Parathyroid adenoma (tissue), 2 donors: ENCODE measurements around the gene ALG12.

Experiments used
- H2AFZ ChIP-seq: fragments of 300-600 bp; sonication (generic); one replicate; pipeline ENCODE4 v1.7.0; 2017; ENCODE audit warnings: antibody characterized with exemption, mild to moderate bottlenecking
- H3K27ac ChIP-seq: fragments of 300-600 bp; sonication (generic); one replicate; pipeline ENCODE4 v1.7.0; 2017
- H3K27me3 ChIP-seq: fragments of 300-600 bp; sonication (generic); one replicate; pipeline ENCODE4 v1.7.0; 2017; ENCODE audit warnings: low read length; ENCODE audit not compliant: control insufficient read depth, insufficient read depth
- H3K36me3 ChIP-seq: fragments of 300-600 bp; sonication (generic); one replicate; pipeline ENCODE4 v1.7.0; 2017; ENCODE audit warnings: low read length; ENCODE audit not compliant: control insufficient read depth, insufficient read depth
- H3K4me1 ChIP-seq: fragments of 300-600 bp; sonication (generic); one replicate; pipeline ENCODE4 v1.7.0; 2017; ENCODE audit warnings: control low read depth
- H3K4me2 ChIP-seq: fragments of 300-600 bp; sonication (generic); one replicate; pipeline ENCODE4 v1.7.0; 2017; ENCODE audit warnings: low read length
- H3K4me3 ChIP-seq: fragments of 300-600 bp; sonication (generic); one replicate; pipeline ENCODE4 v1.7.0; 2017; ENCODE audit warnings: low read depth, low read length
- H3K79me2 ChIP-seq: fragments of 300-600 bp; sonication (generic); one replicate; pipeline ENCODE4 v1.7.0; 2017; ENCODE audit warnings: control low read depth
- H3K9ac ChIP-seq: fragments of 300-600 bp; sonication (generic); one replicate; pipeline ENCODE4 v1.7.0; 2017; ENCODE audit warnings: mild to moderate bottlenecking
- H3K9me3 ChIP-seq: fragments of 300-600 bp; sonication (generic); one replicate; pipeline ENCODE4 v1.7.0; 2017; ENCODE audit warnings: low read length; ENCODE audit not compliant: control insufficient read depth
- TF ChIP-seq, protein P1 (sequence below): fragments of 300-600 bp; sonication (generic); IDR thresholded peaks from one replicate; pipeline ENCODE4 v1.7.0; 2017; ENCODE audit warnings: antibody characterized with exemption, mild to moderate bottlenecking
- donor health status: primary hyperparathyroidism.

The ALG12 gene

DNA sequence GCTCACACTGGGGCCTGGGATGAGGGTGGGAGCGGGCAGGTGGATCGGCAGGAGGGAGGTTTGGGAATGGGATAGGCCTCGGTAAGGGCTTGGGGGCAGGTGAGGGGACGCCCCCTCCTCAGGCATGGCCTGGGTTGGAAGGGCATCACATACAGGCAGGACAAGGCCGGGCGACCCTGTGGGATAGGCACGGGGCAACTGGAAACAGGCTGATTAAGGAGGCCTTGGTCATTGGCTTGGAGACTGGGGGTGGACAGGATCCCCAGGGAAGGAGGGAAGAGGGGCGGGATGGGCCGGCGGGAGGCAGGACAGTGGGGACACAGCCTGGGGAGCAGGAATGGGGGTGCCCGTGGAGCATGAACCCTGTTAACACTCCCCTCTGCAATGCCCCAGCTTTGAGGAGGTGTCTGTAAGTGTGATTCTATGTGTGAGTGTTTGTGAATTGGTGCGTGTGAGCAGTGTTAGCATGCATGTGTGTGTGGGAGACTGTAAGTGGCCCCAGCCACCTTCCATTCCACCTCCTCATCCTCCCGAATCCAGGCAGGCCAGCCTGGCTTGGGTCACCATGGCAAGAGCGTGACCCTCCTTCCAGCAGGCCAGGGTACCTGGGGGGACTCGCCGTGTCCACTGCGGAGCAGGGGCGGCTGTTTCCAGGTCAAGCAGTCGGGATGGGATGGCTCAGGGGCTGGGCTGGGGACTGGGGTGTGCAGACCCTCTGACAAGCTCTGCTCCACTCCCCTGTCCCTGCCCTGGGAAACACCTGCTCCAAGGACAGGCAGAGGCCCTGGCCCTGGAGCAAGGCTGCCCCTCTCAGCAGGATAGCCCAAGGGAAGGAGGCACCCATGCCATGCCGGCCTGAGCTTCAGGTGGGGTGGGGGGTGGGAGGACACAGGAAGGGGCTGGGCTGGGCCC lies 38.9 kb upstream of the ALG12 start:
- Histone ChIP-seq H3K9me3 (no peaks in the 10 kb centered on the region), H3K27ac (no peak overlapping the region)

DNA sequence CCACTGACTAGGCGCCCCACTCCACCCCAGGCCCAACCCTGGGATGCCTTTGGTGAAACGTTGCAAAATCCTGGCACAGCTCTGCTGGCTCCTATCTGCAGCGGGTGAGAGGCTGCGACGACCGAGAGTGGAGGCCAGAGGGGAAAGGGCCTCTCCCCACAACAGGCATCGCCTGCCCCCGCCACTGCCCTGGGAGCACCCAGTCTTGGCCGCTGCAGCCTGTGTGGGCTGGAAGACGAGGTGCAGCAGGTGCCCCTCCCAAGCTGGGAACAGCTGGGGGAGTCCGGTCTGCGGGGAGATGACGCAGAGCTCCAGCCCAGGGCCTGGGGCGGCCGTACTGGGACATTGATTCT lies 38.2 kb upstream of the ALG12 start:
- no peaks in the 10 kb centered on the region for H3K79me2 ChIP-seq
- H3K36me3 ChIP-seq = no peaks in the 10 kb centered on the region
- no peak overlapping the region for H3K9ac ChIP-seq
- H3K4me1 ChIP-seq = peaks cover under 1% of the 10 kb centered on the region
- no peak overlapping the region for H3K4me2 ChIP-seq
- no peaks in the 10 kb centered on the region for H3K9me3 ChIP-seq
- no peak overlapping the region for H2AFZ ChIP-seq
- TF ChIP-seq, protein P1, sequence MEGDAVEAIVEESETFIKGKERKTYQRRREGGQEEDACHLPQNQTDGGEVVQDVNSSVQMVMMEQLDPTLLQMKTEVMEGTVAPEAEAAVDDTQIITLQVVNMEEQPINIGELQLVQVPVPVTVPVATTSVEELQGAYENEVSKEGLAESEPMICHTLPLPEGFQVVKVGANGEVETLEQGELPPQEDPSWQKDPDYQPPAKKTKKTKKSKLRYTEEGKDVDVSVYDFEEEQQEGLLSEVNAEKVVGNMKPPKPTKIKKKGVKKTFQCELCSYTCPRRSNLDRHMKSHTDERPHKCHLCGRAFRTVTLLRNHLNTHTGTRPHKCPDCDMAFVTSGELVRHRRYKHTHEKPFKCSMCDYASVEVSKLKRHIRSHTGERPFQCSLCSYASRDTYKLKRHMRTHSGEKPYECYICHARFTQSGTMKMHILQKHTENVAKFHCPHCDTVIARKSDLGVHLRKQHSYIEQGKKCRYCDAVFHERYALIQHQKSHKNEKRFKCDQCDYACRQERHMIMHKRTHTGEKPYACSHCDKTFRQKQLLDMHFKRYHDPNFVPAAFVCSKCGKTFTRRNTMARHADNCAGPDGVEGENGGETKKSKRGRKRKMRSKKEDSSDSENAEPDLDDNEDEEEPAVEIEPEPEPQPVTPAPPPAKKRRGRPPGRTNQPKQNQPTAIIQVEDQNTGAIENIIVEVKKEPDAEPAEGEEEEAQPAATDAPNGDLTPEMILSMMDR = no peak
- no peak overlapping the region for H3K27ac ChIP-seq
- H3K27me3 ChIP-seq = no peaks in the 10 kb centered on the region
- no peak overlapping the region for H3K4me3 ChIP-seq

More for the DNA sequence above, 38.9 kb upstream of the ALG12 start:
- H3K4me1 ChIP-seq = no peaks in the 10 kb centered on the region
- no peak overlapping the region for H3K4me2 ChIP-seq
- no peak overlapping the region for H3K4me3 ChIP-seq
- no peaks in the 10 kb centered on the region for H3K36me3 ChIP-seq
- H3K9ac ChIP-seq = no peak overlapping the region
- TF ChIP-seq, protein P1 = no peak
- H3K79me2 ChIP-seq = no peaks in the 10 kb centered on the region
- H3K27me3 ChIP-seq = no peaks in the 10 kb centered on the region
- no peak overlapping the region for H2AFZ ChIP-seq

DNA sequence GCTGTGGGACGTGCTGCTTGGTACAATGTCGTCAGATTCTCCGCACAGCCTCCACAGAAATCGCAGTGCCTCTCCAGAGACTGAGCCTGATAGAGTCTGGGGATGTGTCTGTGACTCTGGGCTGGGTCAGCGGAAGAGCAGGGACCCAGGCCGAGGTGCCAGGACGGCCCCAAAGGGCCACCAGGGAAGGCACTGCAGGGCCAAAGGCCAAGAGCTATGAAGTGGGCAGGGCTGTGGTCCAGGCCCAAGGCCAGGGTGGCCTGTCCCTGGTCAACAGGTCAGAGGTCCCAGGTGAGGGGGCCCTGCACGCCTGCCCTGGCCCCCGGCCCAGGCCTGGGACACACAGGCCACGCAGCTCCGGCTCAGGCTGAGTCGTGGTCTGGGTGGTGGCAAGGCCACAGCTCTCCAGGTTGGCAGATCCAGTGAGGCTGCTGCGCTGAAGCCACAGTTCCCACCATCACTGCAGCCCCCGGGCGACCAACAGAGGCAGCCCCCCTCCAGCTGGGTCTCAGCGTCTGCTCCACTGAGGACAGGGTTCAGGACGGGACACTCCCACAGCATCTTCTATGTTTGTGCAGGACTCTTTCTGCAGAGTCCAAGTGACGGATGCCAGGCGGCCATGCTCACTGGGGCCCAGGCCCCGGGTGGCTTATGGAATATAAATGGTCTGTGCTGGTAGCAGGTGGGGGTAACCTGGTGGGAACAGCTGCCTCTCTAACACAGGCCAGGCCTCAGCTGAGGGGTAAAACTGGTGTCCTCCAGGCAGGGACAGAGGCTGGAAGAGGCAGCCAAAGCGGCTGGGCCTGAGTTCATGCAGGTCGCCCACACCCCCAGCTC lies 37.6 kb upstream of the ALG12 start:
- Histone ChIP-seq H3K4me3 (no peak overlapping the region), H3K36me3 (no peaks in the 10 kb centered on the region), H3K4me1 (peaks cover 3% of the 10 kb centered on the region), H3K9me3 (no peaks in the 10 kb centered on the region), H3K27me3 (no peaks in the 10 kb centered on the region), H3K79me2 (no peaks in the 10 kb centered on the region), H3K9ac (no peak overlapping the region), H3K27ac (no peak overlapping the region), H2AFZ (no peak overlapping the region), H3K4me2 (no peak overlapping the region)
- TF ChIP-seq, protein P1 = no peak

DNA sequence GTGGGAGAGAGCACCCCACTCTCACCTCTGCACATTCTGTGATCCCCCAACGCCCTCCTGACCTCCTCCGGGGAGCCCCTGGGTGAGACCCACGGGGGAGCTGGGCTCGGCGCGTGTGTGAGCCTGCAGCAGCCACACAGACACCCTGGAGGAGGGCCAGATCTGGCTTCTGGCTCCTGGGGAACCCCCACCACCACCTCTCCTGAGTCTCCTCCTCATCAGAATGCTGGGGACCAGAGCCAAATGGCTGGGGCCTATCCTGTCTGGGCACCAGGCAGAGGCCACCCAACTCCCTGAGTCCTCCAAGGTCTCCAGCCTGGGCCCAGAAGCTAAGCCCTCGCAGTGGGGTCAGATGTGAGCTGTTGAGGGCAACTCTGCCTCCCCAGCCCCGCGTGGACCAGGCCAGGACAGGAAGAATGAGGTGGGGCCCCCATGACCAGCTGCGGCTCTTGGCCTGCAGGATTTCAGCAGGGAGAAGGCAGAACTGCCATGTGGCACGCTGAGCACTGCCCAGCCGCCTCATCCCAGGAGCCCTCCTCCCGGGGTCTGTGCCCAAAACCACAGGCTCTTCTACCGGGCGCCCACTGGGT lies 36.8 kb upstream of the ALG12 start:
- Histone ChIP-seq H3K4me2 (no peak overlapping the region), H3K27ac (no peak overlapping the region), H3K27me3 (no peaks in the 10 kb centered on the region), H2AFZ (no peak overlapping the region), H3K79me2 (no peaks in the 10 kb centered on the region), H3K4me1 (peaks cover 3% of the 10 kb centered on the region), H3K9me3 (no peaks in the 10 kb centered on the region), H3K36me3 (no peaks in the 10 kb centered on the region), H3K9ac (no peak overlapping the region), H3K4me3 (no peak overlapping the region)
- TF ChIP-seq, protein P1 = no peak
